MV-4-11 (cell line): ENCODE results near the gene GPC1.

ENCODE experiments used
- DNase-seq: peaks from one replicate; lab custom pipeline; 2025; lab: John Stamatoyannopoulos, UW

GPC1 gene

DNA sequence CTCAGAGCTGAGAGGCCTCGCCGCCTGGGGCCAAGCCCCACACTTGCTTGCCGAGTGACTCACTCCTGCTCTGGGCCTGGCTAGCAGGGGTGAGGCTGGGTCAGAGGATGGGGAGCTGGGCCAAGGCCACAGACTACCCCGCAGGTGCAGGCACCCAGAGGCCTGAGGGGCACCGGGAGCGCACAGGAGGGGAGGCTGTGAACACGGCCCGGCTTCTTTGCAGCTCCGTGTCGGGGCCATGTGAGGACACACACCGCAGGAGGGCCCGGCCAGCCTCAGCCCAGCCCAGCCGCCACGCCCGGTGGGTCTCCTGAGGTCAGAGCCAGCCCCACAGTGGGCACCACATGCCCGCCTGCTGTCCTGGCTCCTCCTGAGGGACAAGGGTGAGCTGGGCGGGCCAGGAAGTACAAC is 8.4 kb downstream of the GPC1 start:
- no peak for DNase-seq

DNA sequence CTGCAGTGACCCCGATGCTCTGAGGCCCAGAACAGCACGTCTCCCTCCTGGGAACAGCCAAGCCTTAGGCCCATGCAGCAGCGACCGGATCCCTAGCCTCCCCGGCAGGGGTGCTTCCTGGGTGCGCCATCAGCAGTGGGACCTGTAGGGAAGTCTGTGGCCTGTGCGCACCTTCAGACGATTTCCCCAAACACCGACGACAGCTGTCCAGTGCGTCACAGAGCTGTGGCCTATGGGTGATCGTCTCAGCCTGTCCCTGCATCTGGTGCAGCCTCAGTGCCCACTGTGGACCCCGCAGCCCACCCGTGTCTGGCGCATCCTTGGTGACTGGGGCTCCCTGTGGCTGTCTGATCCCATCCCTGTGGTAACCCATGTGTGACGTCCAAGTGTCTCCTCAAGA is 9.0 kb downstream of the GPC1 start:
- DNase-seq: no peak

DNA sequence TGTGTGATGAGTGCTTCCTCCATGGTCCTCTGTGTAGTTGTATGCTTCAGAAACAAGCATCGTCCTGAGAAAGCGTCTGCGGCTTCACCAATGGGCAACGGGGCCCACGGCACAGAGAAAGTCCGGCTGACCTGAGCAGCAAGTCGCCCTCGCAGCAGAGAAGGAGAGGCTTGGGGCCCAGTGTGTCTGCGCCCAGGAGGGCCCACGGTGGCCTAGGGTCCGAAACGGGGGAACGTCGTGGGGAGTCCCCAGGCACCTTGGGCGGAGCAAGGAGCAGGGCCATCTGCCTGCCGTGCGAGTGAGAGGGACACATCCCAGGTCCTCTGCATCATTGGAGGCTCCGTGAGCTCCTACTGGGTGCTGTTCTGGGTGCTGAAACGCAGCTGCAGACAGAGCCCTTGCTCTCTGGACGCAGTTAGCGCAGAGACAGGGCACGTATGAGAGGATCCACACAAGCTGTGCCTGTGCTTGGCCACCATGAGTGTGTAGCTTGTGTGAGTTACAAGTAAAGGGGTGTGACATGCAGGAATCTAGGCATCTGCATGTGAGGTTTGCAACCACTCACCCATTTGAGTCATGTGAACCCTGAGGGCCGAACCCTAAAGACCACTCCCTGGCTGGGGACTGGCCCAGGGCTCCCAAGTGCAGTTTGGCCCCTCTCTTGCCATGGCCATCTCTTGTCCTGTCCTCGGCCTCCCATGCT is 10.6 kb downstream of the GPC1 start:
- no peak for DNase-seq

DNA sequence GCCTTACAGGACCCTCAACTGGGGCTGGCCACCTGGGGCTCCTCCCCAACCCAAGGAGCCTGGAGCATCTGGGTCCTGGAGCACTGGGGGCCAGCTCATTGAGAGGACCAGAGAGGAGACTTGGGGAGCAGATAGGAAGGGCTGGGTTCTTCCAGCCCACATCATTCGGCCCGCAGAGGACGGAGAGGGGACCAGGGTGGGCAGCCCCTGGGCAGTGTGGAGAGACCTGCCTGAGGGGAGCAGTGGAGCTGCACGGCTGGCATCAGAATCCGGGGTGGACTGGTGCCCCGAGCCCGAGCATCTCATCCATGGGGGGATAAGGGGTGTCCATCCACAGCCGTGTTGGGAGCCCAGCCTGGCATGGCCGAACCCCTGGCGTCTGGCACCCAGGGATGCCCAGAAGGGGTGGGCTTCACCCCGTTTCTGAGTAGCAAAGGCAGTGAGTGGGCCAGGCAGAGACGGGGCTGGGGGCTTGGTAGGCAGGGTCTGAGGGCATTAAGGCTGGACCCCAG is 11.3 kb downstream of the GPC1 start:
- DNase-seq: no peak

DNA sequence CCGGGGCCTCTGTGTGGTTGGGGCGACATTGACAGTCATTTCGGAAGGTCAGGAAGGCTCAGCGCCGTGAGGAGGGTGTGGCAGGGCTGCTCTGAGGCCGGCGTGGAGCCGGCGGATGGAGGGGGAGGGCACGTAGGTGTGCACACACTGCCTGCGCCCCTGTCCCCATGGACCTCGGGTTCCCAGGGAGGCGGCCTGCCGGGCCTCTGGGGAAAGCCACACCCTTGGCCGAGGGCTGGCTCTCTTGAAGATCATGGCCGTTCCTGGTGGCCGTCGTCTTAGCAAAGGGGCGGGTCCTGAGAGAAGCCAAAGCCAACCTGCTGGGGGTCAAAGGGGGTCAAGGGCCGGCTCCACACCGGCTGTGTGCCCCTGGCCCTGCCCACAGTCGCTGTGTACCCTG is 11.9 kb downstream of the GPC1 start:
- no peak for DNase-seq

DNA sequence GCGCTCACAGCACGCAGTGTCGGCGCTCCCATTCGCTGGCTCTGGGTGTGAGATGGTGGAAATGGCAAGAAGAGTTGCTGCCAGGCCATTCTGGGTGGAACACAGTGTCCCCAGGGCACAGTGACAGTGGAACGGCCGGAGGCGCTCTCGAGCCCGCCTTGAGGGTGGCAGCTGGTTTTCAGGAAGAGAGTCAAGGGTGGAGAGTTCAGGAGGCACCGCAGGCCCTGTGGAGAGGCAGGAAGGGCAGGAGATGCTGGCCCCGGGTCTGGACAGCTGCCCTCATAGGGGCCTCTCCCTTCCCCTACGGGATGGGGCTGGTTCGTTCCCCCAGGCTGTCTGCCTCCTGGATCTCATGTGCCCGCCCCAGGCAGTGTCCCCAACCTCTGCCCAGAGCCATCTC is 12.5 kb downstream of the GPC1 start:
- no peak for DNase-seq

DNA sequence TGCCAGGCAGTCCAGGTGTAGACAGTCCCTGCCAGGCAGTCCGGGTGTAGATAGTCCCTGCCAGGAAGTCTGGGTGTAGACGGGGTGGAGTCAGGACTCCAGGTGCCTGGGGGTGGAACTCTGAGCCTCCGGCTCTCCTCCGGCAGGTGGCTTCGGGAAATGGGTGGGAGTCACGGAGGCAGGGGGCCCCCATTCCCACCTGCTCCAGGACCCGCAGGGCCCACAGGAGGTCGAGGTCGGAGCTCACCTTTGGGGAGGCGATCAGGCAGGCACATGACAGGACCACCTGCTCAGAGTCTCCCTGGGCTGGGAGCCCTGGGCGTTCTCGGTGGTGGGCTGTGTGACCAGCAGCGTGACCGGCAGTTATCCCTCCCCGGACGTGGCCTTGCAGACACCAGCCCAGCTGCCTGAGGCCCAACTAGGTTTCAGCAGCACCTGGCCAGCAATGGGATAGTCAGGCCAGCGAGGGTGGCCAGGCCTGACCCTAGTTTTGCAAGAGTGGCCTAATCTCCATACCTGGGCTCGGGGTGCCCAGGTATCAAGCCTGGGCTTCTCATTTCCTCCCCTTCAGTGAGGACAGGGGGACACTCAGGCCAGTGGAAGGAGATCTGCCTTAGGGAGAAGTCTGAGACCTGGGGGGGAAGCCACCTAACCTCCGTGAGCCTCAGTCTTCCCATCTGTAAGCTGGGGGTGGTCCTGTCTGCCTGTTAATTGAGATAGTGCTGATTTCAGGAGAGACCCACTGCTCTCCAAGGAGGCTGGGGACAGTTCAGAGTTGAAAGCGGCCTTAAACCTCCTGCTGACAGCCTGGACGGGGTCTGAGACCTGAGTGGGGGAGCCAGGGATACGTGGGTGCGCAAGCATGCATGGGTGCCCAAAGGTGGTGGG is 13.2 kb downstream of the GPC1 start:
- DNase-seq: no peak

DNA sequence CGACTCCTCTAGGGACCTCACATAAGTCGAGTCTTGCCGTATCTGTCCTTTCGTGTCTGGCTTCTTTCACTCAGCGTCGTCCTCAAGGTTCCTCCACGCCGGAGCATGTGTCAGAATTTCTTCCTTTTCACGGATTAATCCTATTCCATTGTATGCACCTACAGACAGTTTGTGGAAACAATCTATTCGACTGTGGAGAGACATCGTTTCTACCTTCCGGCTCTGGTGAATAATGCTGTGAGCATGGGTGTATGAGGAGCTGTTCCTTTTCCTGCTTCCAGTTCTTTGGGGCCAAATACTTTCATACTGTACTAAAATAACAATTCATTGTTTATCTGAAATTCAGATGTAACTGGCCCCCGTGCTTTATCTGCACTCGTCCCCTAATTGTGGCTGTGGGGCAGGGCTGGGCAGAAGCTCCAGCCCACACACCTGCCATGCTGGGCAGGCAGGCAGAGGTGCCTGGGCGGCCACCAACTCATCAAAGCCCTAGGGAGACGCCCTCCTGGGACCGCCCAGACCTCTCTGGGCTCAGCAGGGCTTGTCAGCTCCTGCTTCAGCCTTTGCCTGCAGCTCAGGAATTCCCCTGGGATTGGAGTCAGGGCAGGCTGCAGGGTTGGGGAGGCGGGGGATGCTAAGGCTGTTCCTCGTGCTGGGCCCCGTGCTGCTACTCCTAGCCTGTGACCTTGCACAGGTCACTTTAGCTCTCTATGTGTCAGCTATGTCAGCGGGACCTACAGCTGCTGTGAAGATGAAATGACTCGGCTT is 14.5 kb downstream of the GPC1 start:
- DNase-seq: no peak

DNA sequence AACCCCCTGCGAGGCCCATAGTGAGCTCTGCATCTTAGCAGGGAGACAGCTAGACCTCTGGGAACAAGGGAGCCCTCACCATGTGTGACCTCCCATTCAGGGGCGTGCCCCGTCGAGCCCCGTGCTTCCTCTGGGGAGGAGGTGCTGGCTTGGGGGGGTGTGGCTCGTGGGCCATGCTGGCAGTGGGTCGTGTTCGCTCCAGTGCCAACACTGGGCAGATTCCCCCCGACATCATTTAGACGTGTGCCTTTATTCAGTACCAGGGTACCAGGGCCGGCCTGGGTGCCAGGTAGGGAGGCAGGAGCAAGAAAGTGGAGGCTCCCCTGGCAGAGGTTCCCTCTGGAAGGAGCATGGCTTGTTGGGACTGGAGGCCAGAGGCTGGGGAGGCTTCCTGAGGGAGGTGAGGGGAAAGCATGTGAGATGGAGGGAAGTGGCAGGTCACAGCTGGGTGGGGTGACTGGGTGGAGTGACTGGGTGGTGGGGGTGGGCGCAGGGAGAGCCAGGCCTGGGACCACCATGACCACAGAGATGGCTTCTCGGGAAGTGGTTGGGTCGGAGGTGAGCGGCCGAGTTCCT is 15.2 kb downstream of the GPC1 start:
- no peak for DNase-seq

DNA sequence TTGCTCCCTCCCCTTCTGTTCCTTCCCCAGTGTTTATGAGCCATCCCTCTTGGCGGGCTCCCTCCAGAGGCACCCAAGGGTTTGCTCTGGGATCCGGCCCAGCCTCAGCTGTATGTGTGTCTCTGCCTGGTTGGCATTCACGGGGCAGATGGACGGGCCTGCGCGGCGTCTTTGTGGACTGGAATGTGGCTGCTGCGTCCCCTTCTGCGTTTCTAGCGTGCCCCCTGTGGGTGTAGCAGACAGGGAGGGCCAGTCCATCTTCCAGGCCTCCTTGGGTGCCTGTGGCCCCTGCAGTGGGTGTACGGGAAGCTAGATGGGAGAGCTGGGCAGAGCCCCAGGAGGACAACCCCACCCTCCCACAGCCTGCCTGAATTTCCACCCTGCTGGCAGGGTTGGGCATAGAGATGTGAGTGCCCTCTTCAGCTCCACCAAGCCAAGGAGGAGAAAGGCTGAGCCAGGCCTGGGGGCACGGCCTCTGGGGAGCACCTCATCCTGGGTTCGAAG is 15.7 kb downstream of the GPC1 start:
- DNase-seq: no peak

DNA sequence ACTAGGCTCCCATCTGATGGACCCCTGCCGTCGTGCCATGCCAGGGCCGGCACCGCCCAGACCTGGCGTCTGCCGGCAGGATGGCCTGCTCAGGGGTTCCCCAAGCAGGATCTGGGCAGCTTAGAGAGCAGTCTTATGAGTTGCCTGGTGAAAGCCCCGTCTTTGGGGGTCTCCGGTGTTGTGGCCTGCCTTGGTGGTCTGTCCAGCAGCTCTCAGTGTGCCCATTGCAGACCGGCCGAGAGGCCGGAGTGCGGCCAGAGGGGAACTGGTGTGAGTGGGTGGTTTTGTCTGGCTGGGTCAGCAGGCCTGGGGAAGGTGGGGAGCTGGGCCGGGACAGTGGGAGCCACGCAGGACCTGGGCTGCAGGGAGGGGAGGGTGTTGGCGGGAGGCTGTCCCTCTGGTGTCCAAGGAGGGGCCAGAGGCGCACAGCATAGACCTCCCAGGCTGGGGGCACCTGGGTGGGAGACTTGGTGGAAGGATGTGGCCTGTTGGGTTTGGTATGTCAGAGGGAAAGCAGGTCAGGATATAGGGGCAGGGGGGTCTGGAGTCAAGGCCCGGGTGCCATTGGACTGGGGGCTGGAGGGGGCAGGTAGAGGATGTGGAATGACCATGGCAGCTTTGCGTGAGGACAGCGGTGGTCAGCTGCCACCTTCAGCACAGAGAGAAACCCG is 16.5 kb downstream of the GPC1 start:
- no peak for DNase-seq

DNA sequence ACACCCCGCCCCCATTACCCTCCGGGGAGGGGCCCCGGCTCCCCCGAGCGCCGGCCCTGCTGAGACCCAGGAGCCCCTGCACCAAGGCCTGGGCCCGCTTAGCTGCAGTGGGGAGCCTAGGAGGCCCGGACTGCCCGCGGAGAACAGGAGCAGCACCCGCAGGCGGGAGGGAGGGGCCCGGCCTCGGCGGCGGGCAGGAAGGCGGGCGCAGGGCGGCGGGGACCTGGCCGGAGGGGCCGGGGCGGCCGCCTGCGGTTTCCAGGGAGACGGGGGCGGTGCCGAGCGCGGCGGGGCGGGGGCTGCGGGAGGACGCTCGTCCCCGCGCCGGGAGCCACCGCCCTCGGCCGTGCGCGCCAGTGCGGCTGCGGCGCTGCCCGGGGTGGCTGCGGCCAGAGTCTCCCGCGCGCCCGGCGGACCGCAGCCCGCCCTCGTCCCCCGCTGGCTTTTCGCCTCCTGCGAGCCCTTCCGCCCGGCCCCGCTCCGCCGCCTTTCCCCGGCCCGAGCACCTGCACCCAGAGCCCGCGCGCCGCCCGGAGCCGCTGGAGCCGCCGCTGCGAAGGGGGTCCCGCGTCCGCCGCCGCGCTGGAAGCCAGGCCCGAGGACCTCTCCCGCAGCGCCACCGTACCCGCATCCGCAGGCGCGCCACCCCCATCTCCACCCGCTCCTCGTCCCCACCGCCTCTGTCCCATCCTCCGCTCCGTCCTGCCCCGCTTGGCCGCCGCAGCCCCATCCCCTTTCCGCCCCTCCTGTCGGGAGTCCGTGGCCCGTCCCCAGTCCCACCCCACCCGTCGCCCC is 17.2 kb downstream of the GPC1 start:
- no peak for DNase-seq

DNA sequence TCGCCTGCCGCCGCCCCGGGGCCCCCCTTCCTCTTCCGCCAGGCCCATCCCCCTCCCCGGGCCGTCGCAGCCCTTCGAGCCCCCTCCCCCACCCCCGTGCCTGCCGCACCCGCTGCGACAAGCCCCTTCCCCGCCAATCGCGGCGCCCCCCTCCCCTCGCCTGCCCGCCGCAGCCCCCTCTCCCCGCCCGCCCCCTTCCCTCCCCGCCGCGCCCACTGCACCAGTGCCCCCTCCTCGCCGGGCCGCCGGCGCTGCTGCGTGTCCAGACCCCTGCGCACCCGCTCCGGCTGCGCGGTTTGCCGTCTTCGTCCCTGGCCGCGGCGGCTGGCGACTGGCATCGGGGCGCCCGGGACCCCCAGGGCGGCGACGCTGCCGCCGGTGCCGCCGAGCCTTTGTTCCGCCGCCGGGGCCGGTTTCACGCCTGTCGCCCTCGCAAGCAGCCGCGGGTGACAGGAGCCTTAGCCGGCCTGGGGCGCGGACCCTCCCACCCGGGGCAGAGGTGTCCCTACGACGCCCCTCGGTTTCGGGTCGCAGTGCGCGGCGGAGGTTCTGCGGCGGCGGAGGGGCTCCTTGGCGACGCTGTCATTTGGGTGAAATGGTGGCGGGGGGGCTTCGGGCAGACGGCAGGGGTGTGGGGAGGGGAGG is 18.1 kb downstream of the GPC1 start:
- no peak for DNase-seq

DNA sequence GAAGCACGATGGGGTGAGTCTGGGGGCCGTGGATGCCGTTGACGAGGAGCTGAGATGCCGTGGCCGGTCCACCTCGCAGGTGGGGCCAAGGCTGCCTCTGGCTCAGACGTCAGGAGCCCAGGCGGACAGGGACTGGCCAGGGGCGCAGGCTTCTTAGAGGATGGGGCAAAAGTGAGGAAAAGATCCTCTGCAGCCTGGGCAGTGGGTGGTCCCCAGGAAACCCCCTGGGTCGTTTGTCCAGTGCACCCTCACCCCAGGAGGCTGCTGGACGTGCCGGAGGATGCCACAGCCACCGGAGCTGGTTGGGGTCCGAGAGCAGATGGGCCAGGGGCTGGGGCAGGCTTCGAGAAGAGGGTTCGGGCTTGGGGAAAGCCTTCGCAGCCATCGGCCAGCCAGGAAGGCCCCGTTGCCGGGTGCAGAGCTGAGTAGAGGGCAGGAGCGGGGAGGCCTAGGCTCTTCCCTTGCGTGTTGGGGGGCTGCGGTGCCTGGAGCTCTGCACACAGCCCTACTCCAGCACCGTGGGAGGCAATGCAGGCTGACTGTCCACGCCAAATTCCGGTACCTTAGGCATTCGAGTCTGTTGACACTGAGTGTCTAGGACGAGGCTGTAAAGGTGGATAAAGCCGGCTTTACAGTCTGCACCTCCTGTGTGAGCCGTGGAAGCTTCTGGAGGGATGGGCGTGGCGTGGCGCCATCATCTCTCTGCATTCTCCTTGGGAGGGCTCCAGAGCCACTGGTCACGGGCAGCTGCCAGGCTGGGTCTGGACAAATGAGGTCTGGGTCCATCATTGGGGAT is 18.8 kb downstream of the GPC1 start:
- DNase-seq: no peak

DNA sequence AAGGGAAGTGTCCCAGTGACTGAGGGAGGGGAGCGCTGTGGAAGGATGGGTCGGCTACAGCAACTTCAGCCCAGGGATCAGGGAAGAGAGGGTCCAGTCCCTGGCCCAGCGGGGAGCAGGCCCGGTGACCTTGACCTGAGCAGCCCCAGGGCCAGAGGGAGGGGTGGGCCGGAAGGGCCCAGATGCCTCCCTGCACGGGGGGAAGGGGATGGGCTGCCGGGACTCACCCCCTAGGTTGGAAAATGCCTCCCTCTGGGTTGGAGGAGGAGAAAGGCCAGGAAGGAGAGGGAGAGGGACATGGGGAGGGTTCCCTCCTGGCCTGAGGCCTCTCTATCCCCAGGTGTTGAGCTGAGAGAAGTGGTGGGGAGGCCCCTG is 19.8 kb downstream of the GPC1 start:
- DNase-seq: no peak

DNA sequence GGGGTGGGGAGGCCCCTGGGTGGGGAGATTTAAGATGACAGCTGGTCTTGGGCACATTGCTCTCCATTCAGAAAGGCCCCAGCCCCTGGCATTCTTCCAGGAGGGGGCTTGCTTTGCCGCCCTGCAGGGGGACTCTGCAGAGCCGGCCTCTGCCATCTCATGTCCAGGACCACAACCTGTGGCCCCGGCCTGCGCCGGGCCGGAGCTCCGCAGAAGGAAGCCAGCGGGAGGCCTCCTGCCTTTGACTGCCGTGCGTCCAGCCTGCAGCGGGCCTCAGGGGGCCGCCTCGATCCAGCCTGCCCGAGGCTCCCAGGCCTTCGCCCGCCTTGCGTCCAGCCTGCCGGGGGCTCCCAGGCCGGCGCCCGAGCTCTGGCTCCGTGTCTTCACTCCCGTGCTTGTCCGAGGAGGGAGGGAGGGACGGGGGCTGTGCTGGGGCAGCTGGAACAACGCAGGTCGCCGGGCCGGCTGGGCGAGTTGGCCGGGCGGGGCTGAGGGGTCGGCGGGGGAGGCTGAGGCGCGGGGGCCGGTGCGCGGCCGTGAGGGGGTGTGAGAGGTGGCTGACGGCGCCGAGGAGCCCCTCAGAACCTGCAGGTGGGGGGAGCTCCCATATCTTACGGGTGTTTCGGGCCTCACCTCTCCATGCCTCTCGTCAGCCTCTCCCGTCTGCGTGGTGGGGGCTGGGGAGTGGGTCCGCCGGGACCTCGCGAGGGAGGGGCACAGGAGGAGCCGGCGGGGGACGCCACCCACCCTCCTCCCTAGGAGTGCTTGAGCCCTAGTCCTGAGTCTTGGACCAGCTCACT is 20.4 kb downstream of the GPC1 start:
- no peak for DNase-seq

DNA sequence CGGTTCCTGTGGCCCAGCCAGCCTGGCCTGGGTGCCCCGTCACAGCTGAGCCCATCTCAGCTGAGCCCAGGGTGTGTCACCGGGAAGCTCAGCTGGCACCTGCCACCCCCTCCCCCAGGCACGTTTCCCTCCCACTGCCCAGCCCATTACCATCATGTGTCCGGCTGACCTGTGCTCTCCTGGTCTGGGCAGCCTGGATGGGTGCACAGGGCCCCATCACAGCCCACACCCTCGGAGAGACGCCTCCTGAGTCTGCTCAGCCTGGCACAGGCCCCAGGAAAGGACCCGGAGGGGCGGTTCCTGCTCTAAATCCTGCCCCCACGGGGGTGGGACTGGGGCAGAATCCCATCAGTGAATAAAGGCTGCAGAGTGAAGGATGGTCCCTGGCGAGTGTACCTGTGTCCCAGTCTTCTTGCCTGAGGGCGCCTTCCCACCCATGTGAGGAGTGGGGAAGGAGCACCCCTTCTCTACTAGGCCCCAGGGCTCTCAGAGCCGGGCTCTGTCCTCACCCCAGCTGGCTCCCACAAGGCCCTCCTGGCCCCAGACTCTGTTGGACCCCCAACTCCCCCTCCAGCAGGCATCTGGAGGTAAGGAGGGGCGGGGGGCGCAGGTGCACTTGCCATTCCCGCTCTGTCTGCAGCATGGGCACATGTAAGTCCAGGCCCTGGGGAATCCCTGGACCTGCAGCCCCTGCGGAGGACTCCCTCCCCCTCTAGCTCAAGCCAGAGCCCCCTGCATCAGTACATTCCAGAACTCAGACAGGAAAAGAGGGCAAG is 21.2 kb downstream of the GPC1 start:
- DNase-seq: no peak
